SU-DHL-6 (cell line): ENCODE measurements around the gene AFF3.

Experiments
- H2AFZ ChIP-seq: fragments of 200-600 bp; sonication (generic); 2 replicates; pipeline ENCODE4 v1.6.1; 2014; ENCODE audit warnings: low read depth, mild to moderate bottlenecking, moderate library complexity, mixed read lengths, antibody characterized with exemption, low read length; ENCODE audit not compliant: severe bottlenecking
- H3F3A ChIP-seq: fragments of 200-600 bp; shearing (Covaris generic); 2 replicates; pipeline ENCODE4 v1.6.0; 2016; ENCODE audit warnings: antibody characterized with exemption, mild to moderate bottlenecking; ENCODE audit not compliant: insufficient read depth
- H3K27ac ChIP-seq: fragments of 200-600 bp; sonication (generic); 2 replicates; pipeline ENCODE4 v1.5.1; 2016; ENCODE audit warnings: low read depth, mild to moderate bottlenecking, low read length, moderate library complexity, mixed read lengths
- H3K27me3 ChIP-seq: fragments of 200-600 bp; sonication (generic), shearing (Covaris generic); 2 replicates; pipeline ENCODE4 v1.6.0; 2014; ENCODE audit warnings: mild to moderate bottlenecking, low read length
- H3K36me3 ChIP-seq: fragments of 200-600 bp; sonication (generic); 2 replicates; pipeline ENCODE4 v1.6.1; 2014; ENCODE audit warnings: mild to moderate bottlenecking, low read length, mixed read lengths
- H3K4me2 ChIP-seq: fragments of 300-600, 200-600 bp; shearing (Covaris generic), sonication (generic); 2 replicates; pipeline ENCODE4 v1.6.0; 2014; ENCODE audit warnings: low read length, low read depth, mild to moderate bottlenecking; ENCODE audit not compliant: poor library complexity, severe bottlenecking
- H3K4me3 ChIP-seq: fragments of 200-600 bp; sonication (generic); 2 replicates; pipeline ENCODE4 v1.5.1; 2014; ENCODE audit warnings: antibody characterized with exemption, low read length, mild to moderate bottlenecking, mixed read lengths; ENCODE audit not compliant: insufficient read depth, poor library complexity, severe bottlenecking
- H3K79me2 ChIP-seq: fragments of 200-600 bp; sonication (generic); 2 replicates; pipeline ENCODE4 v1.6.1; 2014; ENCODE audit warnings: mild to moderate bottlenecking, low read length, moderate library complexity; ENCODE audit not compliant: insufficient read depth
- H3K9ac ChIP-seq: fragments of 200-600 bp; sonication (generic); 2 replicates; pipeline ENCODE4 v1.7.0; 2014; ENCODE audit warnings: mild to moderate bottlenecking, low read length
- H3K9me2 ChIP-seq: fragments of 200-600 bp; sonication (generic); replicated peaks from 2 replicates; pipeline ENCODE4 v1.6.1; 2014; ENCODE audit warnings: low read length; ENCODE audit not compliant: insufficient read depth
- H3K9me3 ChIP-seq: fragments of 200-600 bp; sonication (generic); 2 replicates; pipeline ENCODE4 v1.6.1; 2014; ENCODE audit warnings: low read length, mixed read lengths; ENCODE audit not compliant: insufficient read depth
- H4K20me1 ChIP-seq: fragments of 200-600 bp; sonication (generic); 2 replicates; pipeline ENCODE4 v1.6.1; 2014; ENCODE audit warnings: low read depth, mild to moderate bottlenecking, antibody characterized with exemption, low read length, moderate library complexity, mixed read lengths
- EZH2phosphoT487 ChIP-seq: fragments of 200-600 bp; sonication (generic), shearing (Covaris generic); conservative IDR thresholded peaks from 2 replicates; pipeline ENCODE4 v1.6.1; 2018; ENCODE audit warnings: mild to moderate bottlenecking, antibody characterized with exemption, low read length, moderate library complexity, mixed read lengths
- TF ChIP-seq, protein P1 (sequence below): fragments of 200-600 bp; sonication (generic); IDR thresholded peaks from one replicate; pipeline ENCODE4 v1.5.1; 2017; ENCODE audit warnings: antibody characterized with exemption, mild to moderate bottlenecking, low read length, moderate library complexity; ENCODE audit not compliant: insufficient read depth, poor library complexity, severe bottlenecking

AFF3 gene

DNA sequence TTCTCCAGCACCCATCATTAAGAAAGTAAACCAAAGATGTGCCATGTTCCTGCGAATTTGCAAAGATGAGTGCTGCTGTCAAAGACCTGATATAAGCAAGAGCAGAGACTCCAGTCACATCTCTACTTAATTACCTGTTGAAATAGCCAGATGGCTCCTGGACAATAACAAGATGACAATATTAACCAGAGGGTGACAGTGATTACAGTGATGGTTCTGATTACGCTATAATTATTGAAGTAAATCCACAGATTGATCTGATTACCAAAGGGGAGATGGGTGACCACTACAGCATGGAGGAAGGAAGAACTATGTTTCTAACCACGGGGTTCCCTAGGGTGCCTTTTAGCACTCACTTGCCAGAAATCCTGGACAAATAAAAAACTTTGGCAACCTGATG is 36.5 kb upstream of the AFF3 start:
- no peaks in the 10 kb centered on the region for H3K79me2 ChIP-seq
- no peaks in the 10 kb centered on the region for H3K36me3 ChIP-seq
- H3K9me3 ChIP-seq, result no peaks in the 10 kb centered on the region
- TF ChIP-seq, protein P1, sequence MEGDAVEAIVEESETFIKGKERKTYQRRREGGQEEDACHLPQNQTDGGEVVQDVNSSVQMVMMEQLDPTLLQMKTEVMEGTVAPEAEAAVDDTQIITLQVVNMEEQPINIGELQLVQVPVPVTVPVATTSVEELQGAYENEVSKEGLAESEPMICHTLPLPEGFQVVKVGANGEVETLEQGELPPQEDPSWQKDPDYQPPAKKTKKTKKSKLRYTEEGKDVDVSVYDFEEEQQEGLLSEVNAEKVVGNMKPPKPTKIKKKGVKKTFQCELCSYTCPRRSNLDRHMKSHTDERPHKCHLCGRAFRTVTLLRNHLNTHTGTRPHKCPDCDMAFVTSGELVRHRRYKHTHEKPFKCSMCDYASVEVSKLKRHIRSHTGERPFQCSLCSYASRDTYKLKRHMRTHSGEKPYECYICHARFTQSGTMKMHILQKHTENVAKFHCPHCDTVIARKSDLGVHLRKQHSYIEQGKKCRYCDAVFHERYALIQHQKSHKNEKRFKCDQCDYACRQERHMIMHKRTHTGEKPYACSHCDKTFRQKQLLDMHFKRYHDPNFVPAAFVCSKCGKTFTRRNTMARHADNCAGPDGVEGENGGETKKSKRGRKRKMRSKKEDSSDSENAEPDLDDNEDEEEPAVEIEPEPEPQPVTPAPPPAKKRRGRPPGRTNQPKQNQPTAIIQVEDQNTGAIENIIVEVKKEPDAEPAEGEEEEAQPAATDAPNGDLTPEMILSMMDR, result no peak
- TF ChIP-seq EZH2phosphoT487, result no peak
- H3K4me3 ChIP-seq, result no peak overlapping the region
- H4K20me1 ChIP-seq, result no peaks in the 10 kb centered on the region
- H3K9me2 ChIP-seq, result no peaks in the 10 kb centered on the region
- no peaks in the 10 kb centered on the region for H3K27me3 ChIP-seq
- H2AFZ ChIP-seq, result no peak overlapping the region
- H3K27ac ChIP-seq, result no peak overlapping the region
- H3K9ac ChIP-seq, result no peak overlapping the region
- H3F3A ChIP-seq, result no peaks in the 10 kb centered on the region
- H3K4me2 ChIP-seq, result no peak overlapping the region

DNA sequence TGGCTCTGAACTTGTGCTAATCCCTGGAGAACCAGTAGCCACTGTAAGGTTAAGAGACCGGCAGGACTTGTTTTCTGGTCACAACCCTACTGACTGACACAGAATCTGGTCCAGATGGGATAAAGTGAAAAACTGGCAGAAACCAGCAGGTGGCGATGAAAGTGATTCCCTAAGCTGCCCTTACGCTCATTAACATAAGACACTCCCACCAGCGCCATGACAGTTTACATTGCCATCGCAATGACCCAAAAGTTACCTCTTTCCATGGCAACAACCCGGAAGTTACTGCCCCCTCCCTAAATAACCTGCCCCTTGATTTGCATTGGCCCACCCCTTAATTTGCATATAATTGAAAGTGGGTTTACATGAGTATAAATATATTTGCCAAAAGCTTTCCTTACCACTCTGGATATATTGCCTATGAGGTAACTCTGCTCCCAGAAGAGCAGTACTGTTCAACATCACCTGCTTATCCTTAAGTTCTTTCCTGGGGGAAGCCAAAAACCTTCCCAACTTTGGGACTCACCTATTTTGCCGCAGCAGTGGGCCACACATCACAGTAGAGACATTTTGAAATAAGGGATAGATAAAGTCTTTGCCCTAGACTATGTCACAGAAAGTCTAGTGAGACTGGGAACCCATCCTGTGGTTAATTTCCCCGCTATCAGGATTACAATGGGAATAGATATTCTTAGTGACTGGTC is 35.8 kb upstream of the AFF3 start:
- H2AFZ ChIP-seq, result no peak overlapping the region
- TF ChIP-seq, protein P1, result peak; percentile 41
- TF ChIP-seq EZH2phosphoT487, result no peak
- H4K20me1 ChIP-seq, result no peaks in the 10 kb centered on the region
- no peak overlapping the region for H3K9ac ChIP-seq
- no peaks in the 10 kb centered on the region for H3K9me2 ChIP-seq
- no peak overlapping the region for H3K4me3 ChIP-seq
- no peaks in the 10 kb centered on the region for H3F3A ChIP-seq
- H3K4me2 ChIP-seq, result no peak overlapping the region
- H3K27me3 ChIP-seq, result no peaks in the 10 kb centered on the region
- no peaks in the 10 kb centered on the region for H3K36me3 ChIP-seq
- H3K79me2 ChIP-seq, result no peaks in the 10 kb centered on the region
- H3K27ac ChIP-seq, result no peak overlapping the region
- no peaks in the 10 kb centered on the region for H3K9me3 ChIP-seq

DNA sequence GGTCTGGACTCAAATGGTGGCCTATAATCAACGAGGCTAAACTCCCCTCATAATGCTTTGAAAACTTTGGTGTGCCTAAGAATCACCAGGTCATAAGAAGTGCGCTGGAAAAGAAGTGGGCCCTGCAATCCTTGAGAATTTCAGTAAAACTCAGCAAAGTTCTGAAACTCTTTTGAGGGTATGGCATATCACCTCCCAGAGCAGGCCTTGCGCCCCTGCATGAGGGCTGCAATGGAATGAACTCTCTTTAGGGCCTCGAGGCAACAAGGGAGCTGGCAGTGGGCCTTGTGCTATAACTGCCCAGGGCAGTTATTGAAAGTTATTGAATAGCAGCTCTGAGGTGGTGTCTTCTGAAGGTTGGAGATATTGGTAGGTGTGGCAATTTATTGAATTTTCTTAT is 34.5 kb upstream of the AFF3 start:
- no peaks in the 10 kb centered on the region for H3K9me3 ChIP-seq
- H4K20me1 ChIP-seq, result no peaks in the 10 kb centered on the region
- TF ChIP-seq, protein P1, result no peak
- no peak for TF ChIP-seq EZH2phosphoT487
- H3K9ac ChIP-seq, result no peak overlapping the region
- no peaks in the 10 kb centered on the region for H3K36me3 ChIP-seq
- H3K27ac ChIP-seq, result no peak overlapping the region
- no peak overlapping the region for H3K4me3 ChIP-seq
- no peaks in the 10 kb centered on the region for H3K9me2 ChIP-seq
- no peaks in the 10 kb centered on the region for H3F3A ChIP-seq
- no peak overlapping the region for H2AFZ ChIP-seq
- no peaks in the 10 kb centered on the region for H3K79me2 ChIP-seq
- H3K27me3 ChIP-seq, result no peaks in the 10 kb centered on the region
- H3K4me2 ChIP-seq, result no peak overlapping the region

DNA sequence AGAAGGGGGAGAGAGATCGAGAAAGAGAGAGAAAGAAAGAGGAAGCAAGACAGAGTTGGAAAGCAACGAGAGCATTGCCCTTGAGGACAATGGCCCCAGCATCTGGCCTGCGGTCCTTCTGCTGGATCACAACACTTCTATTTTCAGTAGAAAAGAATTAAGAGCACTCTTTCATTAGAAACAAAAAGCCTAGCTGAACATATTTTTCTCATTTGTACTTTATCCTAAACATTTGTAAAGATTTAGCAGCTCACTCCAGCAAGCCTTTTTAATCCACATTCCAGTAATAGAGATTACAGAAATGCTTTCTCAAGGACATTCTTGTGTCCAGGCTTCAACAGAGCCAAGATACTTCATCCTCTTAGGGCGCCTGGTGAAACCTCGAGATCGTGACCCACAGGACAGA is 31.6 kb upstream of the AFF3 start:
- no peak overlapping the region for H3K27ac ChIP-seq
- H3K4me2 ChIP-seq, result peak overlapping the region; percentile 16
- H4K20me1 ChIP-seq, result no peaks in the 10 kb centered on the region
- TF ChIP-seq EZH2phosphoT487, result no peak
- TF ChIP-seq, protein P1, result no peak
- no peaks in the 10 kb centered on the region for H3K79me2 ChIP-seq
- H3K27me3 ChIP-seq, result no peaks in the 10 kb centered on the region
- H3K9ac ChIP-seq, result no peak overlapping the region
- no peaks in the 10 kb centered on the region for H3K9me3 ChIP-seq
- H3F3A ChIP-seq, result no peaks in the 10 kb centered on the region
- no peaks in the 10 kb centered on the region for H3K9me2 ChIP-seq
- H3K4me3 ChIP-seq, result no peak overlapping the region
- no peaks in the 10 kb centered on the region for H3K36me3 ChIP-seq
- no peak overlapping the region for H2AFZ ChIP-seq
